OCI-M1 (cell line): ENCODE measurements around the gene ZNRD2.
"Not testable (repeated sequence)": the region's sequence is repeated elsewhere in the genome, so short reads cannot be mapped to it uniquely, and the experiment has no call there.

Source experiments
- DNase-seq: peaks from one replicate; lab custom pipeline; 2025; lab: John Stamatoyannopoulos, UW

ZNRD2 gene, protein sequence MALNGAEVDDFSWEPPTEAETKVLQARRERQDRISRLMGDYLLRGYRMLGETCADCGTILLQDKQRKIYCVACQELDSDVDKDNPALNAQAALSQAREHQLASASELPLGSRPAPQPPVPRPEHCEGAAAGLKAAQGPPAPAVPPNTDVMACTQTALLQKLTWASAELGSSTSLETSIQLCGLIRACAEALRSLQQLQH

GRCh38 chr11:65569973-65570918 lies at the start of gene ZNRD2:
ZNRD2 (plus strand) TSS chr11:65570477; CDS start chr11:65570492, 15 bp downstream.
- DNase-seq: peak; percentile 99

- DNase-seq: not testable (repeated sequence)
These were observed 48.3 kb upstream of the ZNRD2 start for GRCh38 chr11:65521777-65522521.

GRCh38 chr11:65522718-65523630 lies 47.3 kb upstream of the ZNRD2 start:
- peak; percentile 97 for DNase-seq

- DNase-seq: not testable (repeated sequence)
These were observed 46.7 kb upstream of the ZNRD2 start for GRCh38 chr11:65523631-65523968.

GRCh38 chr11:65524014-65524740 lies 46.1 kb upstream of the ZNRD2 start:
- DNase-seq: no peak

DNA sequence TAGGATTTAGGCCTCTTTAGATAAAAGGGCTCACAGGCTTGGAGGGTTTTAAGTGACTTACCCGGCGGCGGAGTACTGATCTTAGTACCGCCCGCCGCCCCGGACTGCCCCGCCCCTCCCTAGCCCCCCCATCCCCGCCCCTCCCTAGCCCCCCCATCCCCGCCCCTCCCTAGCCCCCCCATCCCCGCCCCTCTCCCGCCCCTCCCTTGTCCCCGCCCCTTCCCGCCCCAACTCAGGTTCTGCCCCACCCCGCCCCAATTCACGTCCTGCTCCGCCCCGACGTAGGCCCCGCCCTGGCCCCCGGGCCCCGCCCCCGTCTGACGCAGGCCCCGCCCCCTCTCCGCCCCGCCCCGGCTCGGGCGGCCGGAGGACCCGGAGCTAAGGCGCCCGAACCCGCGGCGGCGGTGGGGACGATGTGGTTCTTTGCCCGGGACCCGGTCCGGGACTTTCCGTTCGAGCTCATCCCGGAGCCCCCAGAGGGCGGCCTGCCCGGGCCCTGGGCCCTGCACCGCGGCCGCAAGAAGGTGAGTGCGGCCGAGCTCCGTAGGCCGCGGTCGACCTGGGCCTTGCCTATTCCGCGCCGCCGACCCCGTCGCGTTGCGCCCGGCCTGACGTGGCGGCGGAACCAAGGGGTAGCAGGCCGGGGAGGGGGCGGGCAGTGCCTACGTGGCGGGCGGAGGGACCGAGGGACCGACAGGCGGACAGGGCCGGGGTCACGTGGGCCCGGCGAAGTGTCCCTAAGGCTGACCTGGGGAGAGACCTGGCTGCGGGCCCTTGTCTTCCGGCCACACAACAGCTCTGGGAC lies 45.3 kb upstream of the ZNRD2 start, which contains the start of gene SCYL1:
Gene SCYL1 (plus strand): TSS at position 343 of the 805 bp plus-strand sequence. CDS start 71 bp downstream, at position 414.
- peak; percentile 75 for DNase-seq

GRCh38 chr11:65525546-65526480 lies 44.5 kb upstream of the ZNRD2 start:
- no peak for DNase-seq

GRCh38 chr11:65526744-65527143 lies 43.5 kb upstream of the ZNRD2 start:
- DNase-seq: no peak

DNA sequence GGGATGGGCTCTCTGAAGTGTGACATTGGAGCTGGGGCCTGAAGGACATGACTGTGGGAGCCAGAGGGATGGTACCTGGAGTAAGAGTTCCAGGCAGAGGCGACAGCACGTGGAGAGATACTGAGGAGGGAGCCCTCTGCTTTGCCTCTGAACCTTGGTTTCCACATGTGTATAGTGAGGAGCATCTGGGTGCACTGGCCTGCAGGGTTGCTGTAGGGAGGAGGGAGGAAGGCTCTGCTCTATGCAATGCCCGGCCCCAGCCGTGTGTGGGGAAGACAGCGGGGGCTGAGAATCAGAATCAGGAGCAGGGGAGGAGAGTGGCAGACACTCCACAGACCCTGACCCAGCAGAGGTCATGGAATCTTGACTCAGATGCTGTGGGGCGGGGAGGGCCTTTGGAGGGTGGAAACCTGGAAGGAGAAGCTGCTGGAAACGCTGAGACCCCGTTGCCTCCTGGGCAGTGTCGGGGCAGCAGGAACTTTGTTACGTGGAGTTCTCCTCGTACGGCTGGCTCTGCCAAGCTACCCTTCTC lies 41.4 kb upstream of the ZNRD2 start:
- no peak for DNase-seq

DNA sequence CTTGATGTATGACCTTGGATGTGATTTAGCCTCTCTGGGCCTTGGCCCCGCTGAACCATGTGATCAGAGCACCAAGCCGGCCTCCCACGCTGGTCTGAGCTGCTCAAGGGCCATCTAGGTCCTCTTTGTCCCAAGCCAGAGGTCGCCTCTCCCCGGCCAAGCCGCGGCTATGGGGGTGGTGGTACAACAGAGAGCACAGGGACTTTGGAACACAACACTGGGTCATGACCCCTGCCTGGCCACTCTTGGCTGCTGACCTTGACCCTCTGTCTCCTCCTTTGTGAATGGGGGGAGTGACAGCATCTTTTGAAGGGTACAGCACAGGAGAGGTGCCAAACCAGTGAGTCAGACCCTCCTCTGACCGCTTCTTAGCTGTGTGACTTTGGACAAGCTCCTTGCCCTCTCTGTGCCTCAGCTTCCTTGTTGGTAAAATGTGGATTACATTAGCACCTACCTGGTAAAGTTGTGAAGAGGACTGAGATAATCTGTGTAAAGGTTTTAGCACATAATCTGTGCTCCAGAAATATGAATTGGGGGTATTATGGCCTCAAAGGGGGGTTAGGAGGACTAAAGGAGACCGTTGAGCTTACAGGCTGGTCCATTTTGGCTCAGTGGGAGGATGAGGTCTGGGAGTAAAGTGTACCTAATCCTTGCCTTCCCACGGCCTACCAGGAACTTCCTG lies 40.7 kb upstream of the ZNRD2 start:
- DNase-seq: no peak

- no peak for DNase-seq
These were observed 40.1 kb upstream of the ZNRD2 start for GRCh38 chr11:65530157-65530496.

- no peak for DNase-seq
These were observed 37.8 kb upstream of the ZNRD2 start for GRCh38 chr11:65532388-65533064.

DNA sequence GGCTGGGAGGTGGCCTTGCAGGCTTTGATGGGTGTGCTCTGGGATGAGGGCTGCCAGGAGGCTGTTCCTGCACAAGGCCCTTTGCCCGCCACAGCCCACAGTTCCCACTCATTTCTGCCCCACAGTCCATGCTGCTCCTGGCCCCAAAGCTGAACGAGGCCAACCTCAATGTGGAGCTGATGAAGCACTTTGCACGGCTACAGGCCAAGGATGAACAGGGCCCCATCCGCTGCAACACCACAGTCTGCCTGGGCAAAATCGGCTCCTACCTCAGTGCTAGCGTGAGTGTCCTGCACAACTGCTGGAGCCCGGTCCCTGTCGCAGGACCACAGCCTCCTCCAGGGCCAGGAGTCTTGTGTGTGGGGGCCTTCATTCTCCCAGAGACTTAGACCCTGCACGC lies 35.2 kb upstream of the ZNRD2 start:
- DNase-seq: no peak

DNA sequence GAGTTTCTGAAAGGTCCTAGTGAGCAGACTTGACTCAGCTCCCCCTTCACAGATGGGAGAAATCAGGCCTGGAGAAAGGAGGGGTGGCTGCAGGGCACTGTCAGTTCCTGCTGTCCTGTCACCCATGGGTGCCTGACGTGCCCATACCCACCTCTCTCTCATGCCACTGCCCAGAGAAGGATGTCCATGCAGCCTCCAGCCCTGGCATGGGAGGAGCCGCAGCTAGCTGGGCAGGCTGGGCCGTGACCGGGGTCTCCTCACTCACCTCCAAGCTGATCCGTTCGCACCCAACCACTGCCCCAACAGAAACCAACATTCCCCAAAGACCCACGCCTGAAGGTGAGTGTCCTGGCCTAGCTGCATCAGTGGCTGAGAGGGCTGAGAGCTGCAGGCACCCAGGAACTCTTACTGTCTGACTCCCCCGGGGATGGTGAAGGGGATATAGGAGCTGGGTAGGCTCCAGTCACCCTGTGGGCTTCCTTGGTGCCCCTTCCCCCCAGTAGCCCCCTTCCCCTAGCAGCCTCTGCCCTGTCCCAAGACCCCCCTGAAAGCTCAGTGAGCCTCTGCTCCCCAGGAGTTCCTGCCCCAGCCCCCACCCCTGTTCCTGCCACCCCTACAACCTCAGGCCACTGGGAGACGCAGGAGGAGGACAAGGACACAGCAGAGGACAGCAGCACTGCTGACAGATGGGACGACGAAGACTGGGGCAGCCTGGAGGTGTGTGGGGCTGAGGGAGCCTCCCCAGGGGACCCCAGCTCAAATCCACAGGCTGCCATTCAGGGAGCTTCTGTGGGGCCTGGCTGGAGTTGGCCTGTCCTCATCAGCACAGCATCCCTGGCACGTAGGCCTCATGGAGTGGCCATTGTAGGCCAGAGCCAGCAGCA lies 33.6 kb upstream of the ZNRD2 start:
- no peak for DNase-seq

DNA sequence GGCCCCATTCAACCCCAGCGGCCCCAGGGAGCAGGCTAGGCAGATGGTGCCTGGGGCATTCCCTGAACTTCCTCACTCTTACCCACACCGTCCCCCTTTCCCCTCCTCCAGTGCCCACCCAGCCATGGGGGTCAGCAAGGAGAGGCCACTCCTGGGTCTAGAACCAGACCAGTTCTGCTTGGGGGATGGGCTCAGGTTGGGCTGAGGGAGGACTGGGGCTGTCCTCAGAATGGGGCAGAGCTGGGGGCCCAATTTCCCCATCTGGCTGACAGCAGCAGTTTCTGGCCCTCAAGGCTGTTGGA lies 33.0 kb upstream of the ZNRD2 start:
- DNase-seq: no peak

DNA sequence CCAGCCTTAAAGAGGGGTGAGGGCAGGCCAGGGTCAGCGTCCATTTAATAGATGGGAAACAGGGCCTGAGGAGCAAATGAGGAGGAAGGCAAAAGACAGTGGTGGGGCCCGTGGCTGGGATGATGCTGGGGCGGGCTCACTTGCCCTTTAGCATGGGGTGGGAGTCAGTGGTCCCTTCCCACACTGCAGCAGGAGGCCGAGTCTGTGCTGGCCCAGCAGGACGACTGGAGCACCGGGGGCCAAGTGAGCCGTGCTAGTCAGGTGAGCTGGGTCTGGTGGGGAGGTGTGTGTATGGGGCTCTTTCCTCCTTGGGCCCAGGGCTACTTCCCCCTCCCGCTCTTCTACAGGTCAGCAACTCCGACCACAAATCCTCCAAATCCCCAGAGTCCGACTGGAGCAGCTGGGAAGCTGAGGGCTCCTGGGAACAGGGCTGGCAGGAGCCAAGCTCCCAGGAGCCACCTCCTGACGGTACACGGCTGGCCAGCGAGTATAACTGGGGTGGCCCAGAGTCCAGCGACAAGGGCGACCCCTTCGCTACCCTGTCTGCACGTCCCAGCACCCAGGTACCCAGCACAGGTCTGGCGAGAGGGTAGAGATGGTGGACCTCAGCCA lies 32.6 kb upstream of the ZNRD2 start:
- no peak for DNase-seq
